ENCODE measurements around the gene ZNF212. TPM values are rescaled to one million over a fixed set of nuclear protein-coding genes. Genes with fewer than 3 reads are reported as not detected.

Gene ZNF212
- polyA plus RNA-seq, 1 donor from 2014 or later: 12.2 TPM

GRCh38 chr7:149291781-149292461, 52.5 kb downstream of the ZNF212 start:
- no peak for TF ChIP-seq SMC3 (conservative IDR thresholded peaks at IDR 0.05; ENCODE audit: poor library complexity)
- TF ChIP-seq MXI1 (conservative IDR thresholded peaks at IDR 0.05; ENCODE audit: poor library complexity, severe bottlenecking): no peak
- TF ChIP-seq, protein P1, sequence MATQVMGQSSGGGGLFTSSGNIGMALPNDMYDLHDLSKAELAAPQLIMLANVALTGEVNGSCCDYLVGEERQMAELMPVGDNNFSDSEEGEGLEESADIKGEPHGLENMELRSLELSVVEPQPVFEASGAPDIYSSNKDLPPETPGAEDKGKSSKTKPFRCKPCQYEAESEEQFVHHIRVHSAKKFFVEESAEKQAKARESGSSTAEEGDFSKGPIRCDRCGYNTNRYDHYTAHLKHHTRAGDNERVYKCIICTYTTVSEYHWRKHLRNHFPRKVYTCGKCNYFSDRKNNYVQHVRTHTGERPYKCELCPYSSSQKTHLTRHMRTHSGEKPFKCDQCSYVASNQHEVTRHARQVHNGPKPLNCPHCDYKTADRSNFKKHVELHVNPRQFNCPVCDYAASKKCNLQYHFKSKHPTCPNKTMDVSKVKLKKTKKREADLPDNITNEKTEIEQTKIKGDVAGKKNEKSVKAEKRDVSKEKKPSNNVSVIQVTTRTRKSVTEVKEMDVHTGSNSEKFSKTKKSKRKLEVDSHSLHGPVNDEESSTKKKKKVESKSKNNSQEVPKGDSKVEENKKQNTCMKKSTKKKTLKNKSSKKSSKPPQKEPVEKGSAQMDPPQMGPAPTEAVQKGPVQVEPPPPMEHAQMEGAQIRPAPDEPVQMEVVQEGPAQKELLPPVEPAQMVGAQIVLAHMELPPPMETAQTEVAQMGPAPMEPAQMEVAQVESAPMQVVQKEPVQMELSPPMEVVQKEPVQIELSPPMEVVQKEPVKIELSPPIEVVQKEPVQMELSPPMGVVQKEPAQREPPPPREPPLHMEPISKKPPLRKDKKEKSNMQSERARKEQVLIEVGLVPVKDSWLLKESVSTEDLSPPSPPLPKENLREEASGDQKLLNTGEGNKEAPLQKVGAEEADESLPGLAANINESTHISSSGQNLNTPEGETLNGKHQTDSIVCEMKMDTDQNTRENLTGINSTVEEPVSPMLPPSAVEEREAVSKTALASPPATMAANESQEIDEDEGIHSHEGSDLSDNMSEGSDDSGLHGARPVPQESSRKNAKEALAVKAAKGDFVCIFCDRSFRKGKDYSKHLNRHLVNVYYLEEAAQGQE (IDR thresholded peaks at IDR 0.05; ENCODE audit: borderline replicate concordance): no peak
- no peak for TF ChIP-seq POLR2AphosphoS5 (IDR thresholded peaks at IDR 0.05)
- no peak for TF ChIP-seq EP300 (conservative IDR thresholded peaks at IDR 0.05; ENCODE audit: poor library complexity, severe bottlenecking)
- no peak for TF ChIP-seq TAF1 (IDR thresholded peaks at IDR 0.05; ENCODE audit: low read depth)
- no peak for TF ChIP-seq EZH2 (IDR thresholded peaks at IDR 0.05; ENCODE audit: borderline replicate concordance, insufficient read depth, low read length, poor library complexity, severe bottlenecking)
- no peak for TF ChIP-seq CTCF (IDR thresholded peaks at IDR 0.05; ENCODE audit: poor library complexity, severe bottlenecking)
- TF ChIP-seq RAD21 (conservative IDR thresholded peaks at IDR 0.05): no peak
- Histone ChIP-seq H3K9me3 (ENCODE audit: low read length) (no peaks in the 10 kb centered on the region), H3F3A (ENCODE audit: insufficient read depth, low read length, poor library complexity, severe bottlenecking) (no peaks in the 10 kb centered on the region), H4K20me1 (ENCODE audit: insufficient read depth) (no peaks in the 10 kb centered on the region), H3K27me3 (ENCODE audit: insufficient read depth, low read depth, low read length) (no peaks in the 10 kb centered on the region), H3K27ac (ENCODE audit: low read length) (no peak overlapping the region), H3K9ac (ENCODE audit: low read length) (no peak overlapping the region), H3K4me2 (ENCODE audit: low read length) (no peak overlapping the region), H2AFZ (ENCODE audit: low read depth, low read length) (no peak overlapping the region), H3K4me3 (ENCODE audit: low read length) (no peak overlapping the region), H3K9me2 (ENCODE audit: insufficient read depth, low read length) (no peaks in the 10 kb centered on the region), H3K79me2 (replicated peaks; ENCODE audit: insufficient read depth, low read length) (no peaks in the 10 kb centered on the region), H3K36me3 (ENCODE audit: insufficient read depth, low read length) (no peaks in the 10 kb centered on the region)

DNA sequence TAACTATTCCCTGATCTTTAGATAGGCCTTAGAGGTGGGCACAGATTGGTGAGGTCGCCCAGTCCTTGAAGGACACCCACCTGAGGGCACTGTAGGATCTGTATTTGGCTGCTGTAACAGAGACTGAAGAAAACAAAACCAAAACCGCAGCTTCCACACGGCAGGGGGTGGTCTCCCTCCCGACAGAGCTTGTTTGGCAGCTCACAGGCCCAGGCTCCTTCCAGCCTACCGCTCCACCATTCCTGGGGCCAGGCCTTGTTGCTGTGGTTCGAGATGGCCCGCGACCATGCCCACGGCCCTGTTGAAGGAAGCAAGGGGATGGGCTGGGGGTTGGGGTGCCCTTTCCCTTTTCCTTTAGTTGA, 53.0 kb downstream of the ZNF212 start:
- no peaks in the 10 kb centered on the region for H3K36me3 ChIP-seq (ENCODE audit: insufficient read depth, low read length)
- H3K79me2 ChIP-seq (replicated peaks; ENCODE audit: insufficient read depth, low read length): no peaks in the 10 kb centered on the region
- H3K9me3 ChIP-seq (ENCODE audit: low read length): no peaks in the 10 kb centered on the region
- H3F3A ChIP-seq (ENCODE audit: insufficient read depth, low read length, poor library complexity, severe bottlenecking): no peaks in the 10 kb centered on the region
- H3K9me2 ChIP-seq (ENCODE audit: insufficient read depth, low read length): no peaks in the 10 kb centered on the region
- no peak overlapping the region for H3K9ac ChIP-seq (ENCODE audit: low read length)
- H3K27me3 ChIP-seq (ENCODE audit: insufficient read depth, low read depth, low read length): no peaks in the 10 kb centered on the region
- no peak overlapping the region for H2AFZ ChIP-seq (ENCODE audit: low read depth, low read length)
- no peak overlapping the region for H3K27ac ChIP-seq (ENCODE audit: low read length)
- TF ChIP-seq CTCF (IDR thresholded peaks at IDR 0.05; ENCODE audit: poor library complexity, severe bottlenecking): no peak
- TF ChIP-seq, protein P1 (IDR thresholded peaks at IDR 0.05; ENCODE audit: borderline replicate concordance): no peak
- no peak overlapping the region for H3K4me3 ChIP-seq (ENCODE audit: low read length)
- no peak overlapping the region for H3K4me2 ChIP-seq (ENCODE audit: low read length)
- H4K20me1 ChIP-seq (ENCODE audit: insufficient read depth): no peaks in the 10 kb centered on the region

All from neural cell (in vitro differentiated cells).